ENCODE results near the gene GRK5.
"Not testable (repeated sequence)": the region's sequence is repeated elsewhere in the genome, so short reads cannot be mapped to it uniquely, and the experiment has no call there.

The GRK5 gene

DNA sequence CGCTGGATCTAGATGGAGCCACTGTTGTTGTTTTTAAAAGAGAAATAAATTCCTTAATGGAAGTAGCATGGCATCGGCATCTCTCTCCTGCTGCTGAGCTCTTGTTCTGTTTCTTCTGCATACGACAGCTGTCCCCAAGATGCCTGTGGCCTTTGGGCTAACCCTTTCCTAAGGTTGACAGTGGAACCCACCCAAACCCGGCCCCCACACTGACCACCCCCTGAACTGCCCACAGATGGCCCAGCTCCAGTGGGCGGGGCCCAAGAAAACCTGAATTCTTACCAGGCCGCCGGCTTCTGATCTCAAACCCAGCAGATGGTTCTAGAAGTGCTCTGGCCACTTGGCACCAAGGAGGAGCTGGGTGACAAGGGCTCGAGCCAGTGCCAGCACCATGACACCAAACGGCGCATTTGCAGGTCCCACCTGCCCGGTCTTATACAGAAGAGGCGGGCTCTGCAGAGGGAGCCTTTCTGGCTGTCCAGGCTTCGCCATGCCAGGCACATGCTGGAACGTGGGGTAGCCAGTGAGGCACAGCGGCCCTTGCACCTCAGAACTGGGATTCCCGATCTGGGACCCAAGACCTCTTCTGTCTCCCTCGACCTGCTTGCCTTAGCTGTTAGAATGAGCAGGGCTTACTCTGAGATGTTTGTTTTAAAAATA lies 252.4 kb downstream of the GRK5 start:
- TF ChIP-seq, protein P1, sequence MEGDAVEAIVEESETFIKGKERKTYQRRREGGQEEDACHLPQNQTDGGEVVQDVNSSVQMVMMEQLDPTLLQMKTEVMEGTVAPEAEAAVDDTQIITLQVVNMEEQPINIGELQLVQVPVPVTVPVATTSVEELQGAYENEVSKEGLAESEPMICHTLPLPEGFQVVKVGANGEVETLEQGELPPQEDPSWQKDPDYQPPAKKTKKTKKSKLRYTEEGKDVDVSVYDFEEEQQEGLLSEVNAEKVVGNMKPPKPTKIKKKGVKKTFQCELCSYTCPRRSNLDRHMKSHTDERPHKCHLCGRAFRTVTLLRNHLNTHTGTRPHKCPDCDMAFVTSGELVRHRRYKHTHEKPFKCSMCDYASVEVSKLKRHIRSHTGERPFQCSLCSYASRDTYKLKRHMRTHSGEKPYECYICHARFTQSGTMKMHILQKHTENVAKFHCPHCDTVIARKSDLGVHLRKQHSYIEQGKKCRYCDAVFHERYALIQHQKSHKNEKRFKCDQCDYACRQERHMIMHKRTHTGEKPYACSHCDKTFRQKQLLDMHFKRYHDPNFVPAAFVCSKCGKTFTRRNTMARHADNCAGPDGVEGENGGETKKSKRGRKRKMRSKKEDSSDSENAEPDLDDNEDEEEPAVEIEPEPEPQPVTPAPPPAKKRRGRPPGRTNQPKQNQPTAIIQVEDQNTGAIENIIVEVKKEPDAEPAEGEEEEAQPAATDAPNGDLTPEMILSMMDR (IDR thresholded peaks at IDR 0.05; ENCODE audit: insufficient read depth, low read length, missing control alignments) = no peak
- POLR2A ChIA-PET = no interaction called here

DNA sequence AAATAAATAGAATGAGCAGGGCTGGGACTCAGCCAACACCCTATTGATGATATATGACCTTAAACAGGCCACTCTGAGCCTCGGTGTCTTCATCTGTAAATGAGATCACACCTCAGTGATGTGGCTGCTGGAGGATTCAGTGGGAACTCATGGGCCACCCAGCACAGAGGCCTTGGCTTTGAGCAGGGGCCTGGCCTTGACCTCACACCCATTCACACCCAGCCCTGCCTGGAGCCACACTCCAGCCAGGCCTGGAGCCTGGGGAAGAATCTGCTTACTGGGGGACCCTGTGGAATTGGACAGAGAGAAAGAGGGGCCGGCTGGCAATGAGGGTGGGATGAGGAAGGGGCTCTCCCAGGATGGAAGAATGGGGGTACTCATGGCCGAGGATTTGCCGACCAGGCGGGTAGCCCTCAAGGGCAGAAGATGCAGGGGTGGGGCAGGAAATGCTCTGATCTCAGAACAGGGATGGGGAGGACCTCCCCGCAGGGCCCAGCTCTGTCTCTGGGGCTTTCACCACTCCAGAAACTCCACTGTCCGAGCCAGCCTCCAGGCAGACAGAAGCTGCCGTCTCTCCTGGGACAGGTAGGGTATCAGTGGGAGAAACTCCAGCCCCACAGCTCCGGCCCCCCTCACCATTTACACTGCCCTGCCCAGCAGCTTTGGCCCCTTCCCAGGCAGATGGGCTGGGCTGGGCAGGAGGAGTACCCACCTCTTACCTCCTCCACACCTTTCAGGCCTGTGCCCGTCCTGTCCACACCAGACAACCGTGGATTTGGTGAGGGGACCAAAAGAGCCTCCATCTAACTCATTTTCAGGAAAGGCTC lies 253.2 kb downstream of the GRK5 start:
- ChIA-PET POLR2A (no interaction called here), CTCF (interaction anchor here (1.3 to 4.7 kb wide), 5 partner anchors 15 to 261 kb away, joined by 4 to 35 read pairs (median 6); no protein-coding TSS in a partner anchor)
- DNase-seq (ENCODE audit: low read depth, low spot score) = no peak
- no peak overlapping the region for H3K4me3 ChIP-seq (ENCODE audit: low read depth, low read length)
- TF ChIP-seq, protein P1 (IDR thresholded peaks at IDR 0.05; ENCODE audit: insufficient read depth, low read length, missing control alignments) = no peak

More for the DNA sequence above, 252.4 kb downstream of the GRK5 start:
- CTCF ChIA-PET = interaction anchor here (1.3 to 4.7 kb wide), 5 partner anchors 11 to 260 kb away, joined by 4 to 35 read pairs (median 6); no protein-coding TSS in a partner anchor
- H3K4me3 ChIP-seq (ENCODE audit: low read depth, low read length) = no peak overlapping the region
- DNase-seq (ENCODE audit: low read depth, low spot score) = no peak

DNA sequence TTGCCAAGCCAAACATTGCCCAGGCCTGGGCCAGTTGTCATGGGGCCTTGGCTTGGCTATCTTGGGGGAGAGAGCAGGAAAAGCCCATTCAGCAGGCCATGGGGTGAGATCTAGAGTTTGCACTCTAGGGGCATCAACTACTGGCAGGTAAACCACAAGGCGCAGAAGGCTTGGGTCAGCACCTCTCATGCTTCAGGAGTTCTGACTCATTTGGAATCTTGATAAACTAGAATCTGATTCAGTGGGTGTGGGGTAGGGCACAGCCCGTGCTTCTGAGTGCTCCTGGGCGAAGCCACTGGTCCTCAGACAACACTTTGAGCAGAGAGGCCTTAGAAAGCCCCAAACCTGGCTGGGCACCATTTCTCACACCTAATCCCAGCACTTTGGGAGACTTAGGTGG lies 254.0 kb downstream of the GRK5 start:
- TF ChIP-seq, protein P1 (IDR thresholded peaks at IDR 0.05; ENCODE audit: insufficient read depth, low read length, missing control alignments) = no peak
- CTCF ChIA-PET = interaction anchor here (1.3 kb wide), 1 partner anchor 16 kb away, joined by 5 read pairs; no protein-coding TSS in a partner anchor
- no peak overlapping the region for H3K4me3 ChIP-seq (ENCODE audit: low read depth, low read length)
- POLR2A ChIA-PET = no interaction called here
- DNase-seq (ENCODE audit: low read depth, low spot score) = no peak

DNA sequence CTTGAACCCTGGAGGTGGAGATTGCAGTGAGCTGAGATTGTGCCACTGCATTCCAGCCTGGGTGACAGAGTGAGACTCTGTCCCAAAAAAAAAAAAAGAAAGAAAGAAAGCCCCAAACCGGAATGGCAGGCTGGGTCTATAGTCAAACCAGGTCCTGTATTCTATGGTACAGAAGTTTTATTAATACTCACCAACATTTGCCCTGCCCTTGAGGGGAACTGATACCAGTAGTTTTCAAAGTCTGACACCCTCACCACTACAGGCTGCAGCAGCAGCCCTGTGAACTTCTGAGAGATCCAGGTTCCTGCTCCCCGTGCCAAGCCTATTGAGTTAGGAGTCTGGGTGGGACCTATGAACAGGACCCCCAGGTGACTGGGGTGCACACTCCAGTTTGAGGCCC lies 254.6 kb downstream of the GRK5 start:
- CTCF ChIA-PET = interaction anchor here (1.3 kb wide), 1 partner anchor 16 kb away, joined by 5 read pairs; no protein-coding TSS in a partner anchor
- POLR2A ChIA-PET = no interaction called here
- TF ChIP-seq, protein P1 (IDR thresholded peaks at IDR 0.05; ENCODE audit: insufficient read depth, low read length, missing control alignments) = no peak
- H3K4me3 ChIP-seq (ENCODE audit: low read depth, low read length) = no peak overlapping the region
- DNase-seq (ENCODE audit: low read depth, low spot score) = no peak

DNA sequence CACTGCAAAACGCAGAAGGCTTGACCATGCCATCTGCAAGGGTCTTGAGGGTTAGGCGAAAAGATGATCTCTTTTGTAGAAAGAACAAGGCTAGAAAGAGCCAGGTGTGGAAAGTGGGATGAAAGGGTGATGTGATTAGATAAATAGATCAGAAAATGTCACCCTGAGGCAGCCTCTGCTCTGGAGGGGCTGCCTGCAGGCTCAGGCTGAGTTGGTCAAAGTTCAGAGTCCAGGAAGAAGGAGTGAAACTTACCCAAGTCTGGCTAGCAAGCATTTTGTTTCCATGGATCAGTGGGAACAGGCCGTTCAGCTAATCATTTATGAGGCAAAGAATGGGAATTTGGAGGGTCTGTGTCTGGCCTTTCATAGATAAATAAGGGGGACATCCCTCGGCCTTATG lies 255.4 kb downstream of the GRK5 start:
- no peak for DNase-seq (ENCODE audit: low read depth, low spot score)
- CTCF ChIA-PET = no interaction called here
- no peak overlapping the region for H3K4me3 ChIP-seq (ENCODE audit: low read depth, low read length)
- TF ChIP-seq, protein P1 (IDR thresholded peaks at IDR 0.05; ENCODE audit: insufficient read depth, low read length, missing control alignments) = no peak
- POLR2A ChIA-PET = interaction anchor here (0.6 kb wide), 1 partner anchor 23 kb away, joined by 3 read pairs; no protein-coding TSS in a partner anchor

DNA sequence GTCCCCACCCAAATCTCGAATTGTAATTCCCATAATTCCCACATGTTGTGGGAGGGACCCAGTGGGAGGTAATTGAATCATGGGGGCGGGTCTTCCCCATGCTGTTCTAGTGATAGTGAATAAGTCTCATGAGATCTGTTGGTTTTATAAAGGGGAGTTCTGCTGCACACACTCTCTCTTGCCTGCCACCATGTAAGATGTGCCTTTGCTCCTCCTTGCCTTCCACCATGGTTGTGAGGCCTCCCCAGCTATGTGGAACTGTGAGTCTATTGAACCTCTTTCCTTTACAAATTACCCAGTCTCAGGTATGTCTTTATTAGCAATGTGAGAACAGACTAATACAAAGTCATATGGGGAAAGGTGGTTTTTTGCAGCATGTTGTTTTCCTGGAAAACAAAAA lies 255.8 kb downstream of the GRK5 start:
- H3K4me3 ChIP-seq (ENCODE audit: low read depth, low read length); CTCF ChIA-PET; DNase-seq (ENCODE audit: low read depth, low spot score): not testable (repeated sequence)
- POLR2A ChIA-PET = interaction anchor here (0.6 kb wide), 1 partner anchor 23 kb away, joined by 3 read pairs; no protein-coding TSS in a partner anchor
